ENCODE data around the gene WFIKKN2. TPM values are rescaled to one million over a fixed set of nuclear protein-coding genes. Genes with fewer than 3 reads are reported as not detected.

Gene WFIKKN2, protein sequence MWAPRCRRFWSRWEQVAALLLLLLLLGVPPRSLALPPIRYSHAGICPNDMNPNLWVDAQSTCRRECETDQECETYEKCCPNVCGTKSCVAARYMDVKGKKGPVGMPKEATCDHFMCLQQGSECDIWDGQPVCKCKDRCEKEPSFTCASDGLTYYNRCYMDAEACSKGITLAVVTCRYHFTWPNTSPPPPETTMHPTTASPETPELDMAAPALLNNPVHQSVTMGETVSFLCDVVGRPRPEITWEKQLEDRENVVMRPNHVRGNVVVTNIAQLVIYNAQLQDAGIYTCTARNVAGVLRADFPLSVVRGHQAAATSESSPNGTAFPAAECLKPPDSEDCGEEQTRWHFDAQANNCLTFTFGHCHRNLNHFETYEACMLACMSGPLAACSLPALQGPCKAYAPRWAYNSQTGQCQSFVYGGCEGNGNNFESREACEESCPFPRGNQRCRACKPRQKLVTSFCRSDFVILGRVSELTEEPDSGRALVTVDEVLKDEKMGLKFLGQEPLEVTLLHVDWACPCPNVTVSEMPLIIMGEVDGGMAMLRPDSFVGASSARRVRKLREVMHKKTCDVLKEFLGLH
- total RNA-seq (2014; rRNA removed; shearing (Covaris generic)), result not detected in 2 replicates
- total RNA-seq (2022), result not detected in 2 replicates
- Bru-seq, nascent RNA, result not detected
- not detected for BruChase-seq, experiment 1, labeled RNA remaining after a 6-hour chase
- not detected for BruChase-seq, experiment 2, labeled RNA remaining after a 2-hour chase
- long read RNA-seq, result 0 reads

DNA sequence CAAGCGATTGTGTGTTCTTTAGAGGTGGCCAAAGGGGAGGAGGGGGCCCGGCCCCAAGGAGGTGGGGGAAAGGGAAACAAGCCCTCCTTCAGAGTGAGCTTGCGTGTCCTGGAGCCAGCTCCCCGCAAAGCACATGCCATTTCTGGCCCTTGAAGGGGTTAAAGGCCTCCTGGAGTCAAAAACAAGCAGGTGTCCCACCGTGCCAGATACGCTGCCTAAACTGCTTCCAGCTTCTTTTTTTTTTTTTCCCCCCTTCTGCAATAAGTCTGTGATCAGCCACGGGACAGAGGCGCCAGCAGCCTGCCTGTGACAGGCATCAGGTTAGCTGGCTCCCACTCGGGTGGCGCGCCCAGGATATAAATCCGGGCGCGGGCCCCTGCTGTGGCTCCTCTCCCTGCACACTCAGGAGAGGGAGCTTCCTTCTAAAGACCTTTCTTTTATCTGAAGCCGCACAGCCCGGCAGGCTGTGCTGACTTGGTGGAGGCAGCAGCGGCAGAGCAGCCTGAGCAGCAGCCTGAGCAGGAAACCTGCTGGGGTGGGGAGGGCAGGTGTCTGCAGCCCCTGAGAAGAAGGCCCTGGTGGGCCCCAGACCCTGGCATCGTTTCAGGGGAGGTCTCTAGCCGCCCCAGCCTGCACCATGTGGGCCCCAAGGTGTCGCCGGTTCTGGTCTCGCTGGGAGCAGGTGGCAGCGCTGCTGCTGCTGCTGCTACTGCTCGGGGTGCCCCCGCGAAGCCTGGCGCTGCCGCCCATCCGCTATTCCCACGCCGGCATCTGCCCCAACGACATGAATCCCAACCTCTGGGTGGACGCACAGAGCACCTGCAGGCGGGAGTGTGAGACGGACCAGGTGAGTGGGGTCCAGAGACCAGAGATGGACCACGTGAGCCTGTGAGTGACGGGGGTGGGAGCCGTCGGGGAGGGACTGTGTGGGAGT lies at the start of gene WFIKKN2:
Gene WFIKKN2, plus strand, starts transcription at position 286 of the 934 bp plus-strand sequence. Its CDS starts 352 bp downstream, at position 638.
- H3K4me2 ChIP-seq (ENCODE audit: low read length), result no peak within 1 kb of the TSS
- no peaks in the 10 kb centered on the region for H4K20me1 ChIP-seq (ENCODE audit: insufficient read depth, low read length)
- H3K79me2 ChIP-seq (ENCODE audit: insufficient read depth, low read depth, low read length), result no peaks in the 10 kb centered on the region
- H3K4me3 ChIP-seq (ENCODE audit: low read depth, low read length, poor library complexity, severe bottlenecking), result no peak within 1 kb of the TSS
- ChIA-PET POLR2A (interaction anchor here (1.0 kb wide), 1 partner anchor 9 kb away, joined by 3 read pairs; no protein-coding TSS in a partner anchor), CTCF (ENCODE audit: unreplicated experiment) (no interaction called here)
- TF ChIP-seq EZH2phosphoT487 (IDR thresholded peaks at IDR 0.05; ENCODE audit: borderline replicate concordance, low read depth, low read length), result no peak
- TF ChIP-seq, protein P1, sequence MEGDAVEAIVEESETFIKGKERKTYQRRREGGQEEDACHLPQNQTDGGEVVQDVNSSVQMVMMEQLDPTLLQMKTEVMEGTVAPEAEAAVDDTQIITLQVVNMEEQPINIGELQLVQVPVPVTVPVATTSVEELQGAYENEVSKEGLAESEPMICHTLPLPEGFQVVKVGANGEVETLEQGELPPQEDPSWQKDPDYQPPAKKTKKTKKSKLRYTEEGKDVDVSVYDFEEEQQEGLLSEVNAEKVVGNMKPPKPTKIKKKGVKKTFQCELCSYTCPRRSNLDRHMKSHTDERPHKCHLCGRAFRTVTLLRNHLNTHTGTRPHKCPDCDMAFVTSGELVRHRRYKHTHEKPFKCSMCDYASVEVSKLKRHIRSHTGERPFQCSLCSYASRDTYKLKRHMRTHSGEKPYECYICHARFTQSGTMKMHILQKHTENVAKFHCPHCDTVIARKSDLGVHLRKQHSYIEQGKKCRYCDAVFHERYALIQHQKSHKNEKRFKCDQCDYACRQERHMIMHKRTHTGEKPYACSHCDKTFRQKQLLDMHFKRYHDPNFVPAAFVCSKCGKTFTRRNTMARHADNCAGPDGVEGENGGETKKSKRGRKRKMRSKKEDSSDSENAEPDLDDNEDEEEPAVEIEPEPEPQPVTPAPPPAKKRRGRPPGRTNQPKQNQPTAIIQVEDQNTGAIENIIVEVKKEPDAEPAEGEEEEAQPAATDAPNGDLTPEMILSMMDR (conservative IDR thresholded peaks at IDR 0.05; ENCODE audit: low read length), result no peak
- BruUV-seq (replicated peaks), result no TSS peak
- DNase-seq (ENCODE audit: low spot score), result no peak
- no peaks in the 10 kb centered on the region for H3K36me3 ChIP-seq (ENCODE audit: insufficient read depth, low read length)
- no peaks in the 10 kb centered on the region for H3K9me3 ChIP-seq (ENCODE audit: low read length)
- no peaks in the 10 kb centered on the region for H3K9me2 ChIP-seq (ENCODE audit: insufficient read depth, low read length)
- intact Hi-C loops (cut with micrococcal nuclease; ENCODE audit: unreplicated experiment), result no loop called here
- H3K4me1 ChIP-seq (ENCODE audit: insufficient read depth, low read length, poor library complexity, severe bottlenecking), result no peaks in the 10 kb centered on the region
- H2AFZ ChIP-seq (ENCODE audit: low read length), result no peak within 1 kb of the TSS
- no peak within 1 kb of the TSS for H3K27ac ChIP-seq (ENCODE audit: low read depth, low read length, poor library complexity, severe bottlenecking)

- Histone ChIP-seq H3K9me2 (ENCODE audit: insufficient read depth, low read length) (no peaks in the 10 kb centered on the region), H3K9me3 (ENCODE audit: low read length) (no peaks in the 10 kb centered on the region), H3K27ac (ENCODE audit: low read depth, low read length, poor library complexity, severe bottlenecking) (no peak overlapping the region), H3K4me1 (ENCODE audit: insufficient read depth, low read length, poor library complexity, severe bottlenecking) (no peaks in the 10 kb centered on the region), H3K36me3 (ENCODE audit: insufficient read depth, low read length) (no peaks in the 10 kb centered on the region), H2AFZ (ENCODE audit: low read length) (no peak overlapping the region), H3K4me2 (ENCODE audit: low read length) (no peak overlapping the region), H3K79me2 (ENCODE audit: insufficient read depth, low read depth, low read length) (no peaks in the 10 kb centered on the region), H3K4me3 (ENCODE audit: low read depth, low read length, poor library complexity, severe bottlenecking) (no peak overlapping the region), H4K20me1 (ENCODE audit: insufficient read depth, low read length) (no peaks in the 10 kb centered on the region)
- ChIA-PET POLR2A (interaction anchor here (0.8 kb wide), 1 partner anchor 144 kb away, joined by 4 read pairs; no protein-coding TSS in a partner anchor), CTCF (ENCODE audit: unreplicated experiment) (interaction anchor here (0.9 kb wide), 2 partner anchors 10 to 66 kb away, joined by 3 to 4 read pairs; no protein-coding TSS in a partner anchor)
- no TSS peak for BruUV-seq (replicated peaks)
- no peak for TF ChIP-seq EZH2phosphoT487 (IDR thresholded peaks at IDR 0.05; ENCODE audit: borderline replicate concordance, low read depth, low read length)
- TF ChIP-seq, protein P1 (conservative IDR thresholded peaks at IDR 0.05; ENCODE audit: low read length), result no peak
- intact Hi-C loops (cut with micrococcal nuclease; ENCODE audit: unreplicated experiment), result no loop called here
- DNase-seq (ENCODE audit: low spot score), result no peak
Observed at GRCh38 chr17:50785946-50786570, 49.3 kb upstream of the WFIKKN2 start.

Measured in OCI-LY7 (cell line).